Measurements from ENCODE around the gene LZTR1. TPM values are rescaled to one million over a fixed set of nuclear protein-coding genes. Genes with fewer than 3 reads are reported as not detected.

LZTR1 gene
- total and polyA plus RNA-seq, 10 of the 15 experiments (the other 5 are each of a cell fraction or from before 2014, with no cell fraction given): 0.82 to 50.3 (median 19.3) TPM

- intact Hi-C loops (cut with micrococcal nuclease; ENCODE audit: unreplicated experiment): no loop called here
- in situ Hi-C loops (cut with MboI): no loop called here
Observed at GRCh38 chr22:20960609-20961008, 21.5 kb upstream of the LZTR1 start.

More at GRCh38 chr22:20960609-20961008, 21.5 kb upstream of the LZTR1 start:
- peaks cover 1 to 2% of the 10 kb centered on the region in 2 experiments; a peak in 3 of 4 replicates for H3K27me3 ChIP-seq (replicated peaks in 1 of 2; ENCODE audit: control insufficient read depth in 2 of 2, insufficient read depth in 2 of 2, low read length in 1 of 2)
- ChIA-PET POLR2A (no interaction called here), SMC1A (ENCODE audit: uncharacterized antibody, unreplicated experiment) (interaction anchor here (1.5 kb wide), 1 partner anchor 75 kb away, joined by 5 read pairs; no protein-coding TSS in a partner anchor), CTCF (interaction anchor here (0.9 to 1.2 kb wide), 3 partner anchors 9 to 151 kb away, joined by 3 to 6 read pairs (median 3); no protein-coding TSS in a partner anchor), RAD21 (ENCODE audit: unreplicated experiment) (interaction anchor here (1.4 kb wide), 1 partner anchor 75 kb away, joined by 3 read pairs; no protein-coding TSS in a partner anchor)
- DNase-seq (ENCODE audit: low read depth, low spot score): no peak
- FAIRE-seq: no peak
- no peak overlapping the region for H3K27ac ChIP-seq (ENCODE audit: control insufficient read depth, insufficient read depth)
- peaks cover 5% of the 10 kb centered on the region; the same call in 1 of the 2 replicates for H3K4me1 ChIP-seq (ENCODE audit: control insufficient read depth, insufficient read depth, low read length)
- no peak overlapping the region for H2AFZ ChIP-seq (ENCODE audit: control insufficient read depth, low read depth, low read length)
- no peaks in the 10 kb centered on the region; the same call in 1 of the 2 replicates for H4K20me1 ChIP-seq (ENCODE audit: control insufficient read depth, insufficient read depth)
- H3K9ac ChIP-seq (ENCODE audit: control insufficient read depth, insufficient read depth, low read length): no peak overlapping the region
- no peaks in the 10 kb centered on the region; the same call in 1 of the 2 replicates for H3K79me2 ChIP-seq (ENCODE audit: control insufficient read depth, insufficient read depth, low read length)
- no peak for ATAC-seq
- TF ChIP-seq RAD21 (IDR thresholded peaks at IDR 0.05; ENCODE audit: insufficient read depth, low read depth, low read length) (no peak), SP1 (IDR thresholded peaks at IDR 0.05; ENCODE audit: low read depth, low read length) (no peak), FOXM1 (IDR thresholded peaks at IDR 0.05; ENCODE audit: low read depth, low read length) (no peak), PKNOX1 (IDR thresholded peaks at IDR 0.05) (no peak), BCL3 (IDR thresholded peaks at IDR 0.05; ENCODE audit: borderline replicate concordance, insufficient read depth, low read depth, low read length, poor library complexity, severe bottlenecking) (no peak), SKIL (IDR thresholded peaks at IDR 0.05; ENCODE audit: low read depth, poor library complexity, severe bottlenecking) (no peak), HDGF (IDR thresholded peaks at IDR 0.05) (no peak), YY1 (IDR thresholded peaks at IDR 0.05; ENCODE audit: low read depth, low read length) (no peak), BCL11A (IDR thresholded peaks at IDR 0.05; ENCODE audit: low read depth, low read length) (no peak)
- H3K4me2 ChIP-seq (ENCODE audit: control insufficient read depth, insufficient read depth): no peak overlapping the region
- H3K9me3 ChIP-seq (replicated peaks; ENCODE audit: control insufficient read depth, insufficient read depth, low read length): no peaks in the 10 kb centered on the region
- WGBS (ENCODE audit: insufficient coverage, insufficient replicate concordance, low lambda C conversion rate, missing lambda C conversion rate): 84% methylated on average over 4 of the region's 4 CpGs
- no TSS peak for BruUV-seq (replicated peaks)
- H3K36me3 ChIP-seq (ENCODE audit: control insufficient read depth in 2 of 2, insufficient read depth in 2 of 2, low read length in 1 of 2): no peaks in the 10 kb centered on the region
- H3K4me3 ChIP-seq: no peak overlapping the region
